ENCODE data around the gene RHOH.
A peak's percentile ranks its signal among the peaks of the same experiment; 100 is the strongest.

Gene RHOH

GRCh38 chr4:40251366-40251765, 54.5 kb downstream of the RHOH start (continued):
- TF ChIP-seq PATZ1 (CRISPR knock-in tag; IDR thresholded peaks at IDR 0.05; ENCODE audit: borderline replicate concordance) (no peak), CSDC2 (CRISPR knock-in tag; IDR thresholded peaks at IDR 0.05) (no peak)

- no peak for TF ChIP-seq POU6F1 (CRISPR knock-in tag; IDR thresholded peaks at IDR 0.05; ENCODE audit: borderline replicate concordance, low read depth)
- no peak for TF ChIP-seq ZFP3 (CRISPR knock-in tag; IDR thresholded peaks at IDR 0.05)
- TF ChIP-seq CSDC2 (CRISPR knock-in tag; IDR thresholded peaks at IDR 0.05), result no peak
- TF ChIP-seq RARB (CRISPR knock-in tag; IDR thresholded peaks at IDR 0.05), result no peak
- no peak for TF ChIP-seq PPARA (CRISPR knock-in tag; IDR thresholded peaks at IDR 0.05; ENCODE audit: borderline replicate concordance)
- TF ChIP-seq ZNF70 (CRISPR knock-in tag; IDR thresholded peaks at IDR 0.05), result no peak
- TF ChIP-seq TOX (CRISPR knock-in tag; IDR thresholded peaks at IDR 0.05; ENCODE audit: borderline replicate concordance), result no peak
- TF ChIP-seq SNAI2 (CRISPR knock-in tag; IDR thresholded peaks at IDR 0.05), result no peak
- no peak for TF ChIP-seq BACH2 (CRISPR knock-in tag; IDR thresholded peaks at IDR 0.05; ENCODE audit: borderline replicate concordance)
- TF ChIP-seq ZFP30 (CRISPR knock-in tag; IDR thresholded peaks at IDR 0.05), result no peak
- no peak for TF ChIP-seq ZC3H10 (CRISPR knock-in tag; IDR thresholded peaks at IDR 0.05)
- no peak for TF ChIP-seq CREB5 (CRISPR knock-in tag; IDR thresholded peaks at IDR 0.05; ENCODE audit: low read depth)
- no peak for TF ChIP-seq ISL1 (CRISPR knock-in tag; IDR thresholded peaks at IDR 0.05)
- TF ChIP-seq GLIS3 (CRISPR knock-in tag; IDR thresholded peaks at IDR 0.05), result no peak
- TF ChIP-seq ZNF565 (CRISPR knock-in tag; conservative IDR thresholded peaks at IDR 0.05; ENCODE audit: low read depth), result no peak
- no peak for TF ChIP-seq ARNTL (CRISPR knock-in tag; IDR thresholded peaks at IDR 0.05; ENCODE audit: borderline replicate concordance, low read depth)
- ATAC-seq, result no peak
Observed at GRCh38 chr4:40253906-40254305, 57.1 kb downstream of the RHOH start.

GRCh38 chr4:40254608-40255392, 58.0 kb downstream of the RHOH start:
- peak; percentile 79 for ATAC-seq
- 0 out of 2 replicates have a peak, but pooled peaks have one; percentile 22 for TF ChIP-seq CSDC2 (CRISPR knock-in tag; IDR thresholded peaks at IDR 0.05)
- no peak for TF ChIP-seq PPARA (CRISPR knock-in tag; IDR thresholded peaks at IDR 0.05; ENCODE audit: borderline replicate concordance)
- TF ChIP-seq ISL1 (CRISPR knock-in tag; IDR thresholded peaks at IDR 0.05), result no peak
- no peak for TF ChIP-seq CSRNP3 (CRISPR knock-in tag; IDR thresholded peaks at IDR 0.05)
- TF ChIP-seq OSR1 (CRISPR knock-in tag; IDR thresholded peaks at IDR 0.05), result no peak

GRCh38 chr4:40255393-40256281, 58.8 kb downstream of the RHOH start:
- TF ChIP-seq ISL1 (CRISPR knock-in tag; IDR thresholded peaks at IDR 0.05) (peak; percentile 89), TOX (CRISPR knock-in tag; IDR thresholded peaks at IDR 0.05; ENCODE audit: borderline replicate concordance) (peak; percentile 43; the same call in 1 of the 2 replicates), ZFP3 (CRISPR knock-in tag; IDR thresholded peaks at IDR 0.05) (0 out of 2 replicates have a peak, but pooled peaks have one; percentile 31), ZC3H10 (CRISPR knock-in tag; IDR thresholded peaks at IDR 0.05) (peak; percentile 63; the same call in 1 of the 2 replicates), TSHZ2 (CRISPR knock-in tag; IDR thresholded peaks at IDR 0.05) (no peak), CSDC2 (CRISPR knock-in tag; IDR thresholded peaks at IDR 0.05) (0 out of 2 replicates have a peak, but pooled peaks have one; percentile 25), ZNF565 (CRISPR knock-in tag; conservative IDR thresholded peaks at IDR 0.05; ENCODE audit: low read depth) (no peak), ZNF70 (CRISPR knock-in tag; IDR thresholded peaks at IDR 0.05) (peak; percentile 68; the same call in 1 of the 2 replicates), POU6F1 (CRISPR knock-in tag; IDR thresholded peaks at IDR 0.05; ENCODE audit: borderline replicate concordance, low read depth) (no peak), ESRRG (CRISPR knock-in tag; IDR thresholded peaks at IDR 0.05) (no peak)
- ATAC-seq, result peak; percentile 91

Measured in SK-N-SH treated with all-trans-retinoic acid at 6 μM for 48 hours (cell line).